Measurements from ENCODE around the gene C2CD2. TPM values are rescaled to one million over a fixed set of nuclear protein-coding genes. Genes with fewer than 3 reads are reported as not detected.

Gene C2CD2
- total RNA-seq, 1 donor from 2014 or later, result 18.1 TPM

- H3K36me3 Mint-ChIP-seq (ENCODE audit: low read depth), result no peaks in the 10 kb centered on the region
- TF ChIP-seq, protein P1, sequence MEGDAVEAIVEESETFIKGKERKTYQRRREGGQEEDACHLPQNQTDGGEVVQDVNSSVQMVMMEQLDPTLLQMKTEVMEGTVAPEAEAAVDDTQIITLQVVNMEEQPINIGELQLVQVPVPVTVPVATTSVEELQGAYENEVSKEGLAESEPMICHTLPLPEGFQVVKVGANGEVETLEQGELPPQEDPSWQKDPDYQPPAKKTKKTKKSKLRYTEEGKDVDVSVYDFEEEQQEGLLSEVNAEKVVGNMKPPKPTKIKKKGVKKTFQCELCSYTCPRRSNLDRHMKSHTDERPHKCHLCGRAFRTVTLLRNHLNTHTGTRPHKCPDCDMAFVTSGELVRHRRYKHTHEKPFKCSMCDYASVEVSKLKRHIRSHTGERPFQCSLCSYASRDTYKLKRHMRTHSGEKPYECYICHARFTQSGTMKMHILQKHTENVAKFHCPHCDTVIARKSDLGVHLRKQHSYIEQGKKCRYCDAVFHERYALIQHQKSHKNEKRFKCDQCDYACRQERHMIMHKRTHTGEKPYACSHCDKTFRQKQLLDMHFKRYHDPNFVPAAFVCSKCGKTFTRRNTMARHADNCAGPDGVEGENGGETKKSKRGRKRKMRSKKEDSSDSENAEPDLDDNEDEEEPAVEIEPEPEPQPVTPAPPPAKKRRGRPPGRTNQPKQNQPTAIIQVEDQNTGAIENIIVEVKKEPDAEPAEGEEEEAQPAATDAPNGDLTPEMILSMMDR (IDR thresholded peaks at IDR 0.05), result no peak
- H3K9me3 Mint-ChIP-seq (ENCODE audit: low read depth), result no peaks in the 10 kb centered on the region
- peaks cover 6% of the 10 kb centered on the region for H3K27me3 Mint-ChIP-seq (ENCODE audit: low read depth)
- H3K27ac Mint-ChIP-seq (ENCODE audit: unreplicated experiment), result no peak overlapping the region
- H3K4me1 Mint-ChIP-seq (ENCODE audit: low read depth), result peaks cover 1% of the 10 kb centered on the region
- DNase-seq (ENCODE audit: low spot score), result peak; percentile 83
- H3K4me3 Mint-ChIP-seq (ENCODE audit: unreplicated experiment), result no peak overlapping the region
Measured at GRCh38 chr21:41970751-41971653, 17.2 kb upstream of the C2CD2 start.

GRCh38 chr21:41970106-41970391, 16.2 kb upstream of the C2CD2 start:
- Mint-ChIP-seq H3K27me3 (ENCODE audit: low read depth) (peaks cover 8% of the 10 kb centered on the region), H3K4me1 (ENCODE audit: low read depth) (peaks cover 5% of the 10 kb centered on the region)

DNA sequence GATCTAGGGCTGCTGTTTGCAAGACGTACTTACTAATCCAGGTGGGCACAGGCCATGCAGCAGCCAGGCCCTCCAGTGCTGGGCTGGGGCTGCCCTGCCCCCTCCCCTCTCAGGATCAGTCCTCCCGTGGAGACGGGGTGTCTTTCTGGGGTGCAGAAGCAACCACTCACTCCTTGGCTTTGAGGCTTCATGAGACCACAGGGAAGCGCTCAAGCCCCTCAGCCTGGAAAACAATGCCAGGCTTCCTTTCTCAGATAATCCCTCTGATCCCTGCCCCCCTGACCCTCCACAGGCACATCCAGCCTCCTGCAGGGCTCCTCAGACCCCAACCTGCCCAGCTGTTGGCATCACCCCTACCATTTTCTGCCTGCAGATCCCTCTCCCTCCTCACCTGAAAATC, 13.9 kb upstream of the C2CD2 start:
- Mint-ChIP-seq H3K27ac (ENCODE audit: unreplicated experiment) (no peak overlapping the region), H3K4me3 (ENCODE audit: unreplicated experiment) (no peak overlapping the region), H3K36me3 (ENCODE audit: low read depth) (no peaks in the 10 kb centered on the region), H3K27me3 (ENCODE audit: low read depth) (peaks cover 13% of the 10 kb centered on the region), H3K9me3 (ENCODE audit: low read depth) (no peaks in the 10 kb centered on the region), H3K4me1 (ENCODE audit: low read depth) (peaks cover 5% of the 10 kb centered on the region)
- peak; percentile 68 for DNase-seq (ENCODE audit: low spot score)
- TF ChIP-seq, protein P1 (IDR thresholded peaks at IDR 0.05), result no peak

More at GRCh38 chr21:41970106-41970391, 16.2 kb upstream of the C2CD2 start:
- Mint-ChIP-seq H3K9me3 (ENCODE audit: low read depth) (no peaks in the 10 kb centered on the region), H3K27ac (ENCODE audit: unreplicated experiment) (no peak overlapping the region), H3K36me3 (ENCODE audit: low read depth) (no peaks in the 10 kb centered on the region), H3K4me3 (ENCODE audit: unreplicated experiment) (no peak overlapping the region)
- peak; percentile 44 for DNase-seq (ENCODE audit: low spot score)
- TF ChIP-seq, protein P1 (IDR thresholded peaks at IDR 0.05), result no peak

DNA sequence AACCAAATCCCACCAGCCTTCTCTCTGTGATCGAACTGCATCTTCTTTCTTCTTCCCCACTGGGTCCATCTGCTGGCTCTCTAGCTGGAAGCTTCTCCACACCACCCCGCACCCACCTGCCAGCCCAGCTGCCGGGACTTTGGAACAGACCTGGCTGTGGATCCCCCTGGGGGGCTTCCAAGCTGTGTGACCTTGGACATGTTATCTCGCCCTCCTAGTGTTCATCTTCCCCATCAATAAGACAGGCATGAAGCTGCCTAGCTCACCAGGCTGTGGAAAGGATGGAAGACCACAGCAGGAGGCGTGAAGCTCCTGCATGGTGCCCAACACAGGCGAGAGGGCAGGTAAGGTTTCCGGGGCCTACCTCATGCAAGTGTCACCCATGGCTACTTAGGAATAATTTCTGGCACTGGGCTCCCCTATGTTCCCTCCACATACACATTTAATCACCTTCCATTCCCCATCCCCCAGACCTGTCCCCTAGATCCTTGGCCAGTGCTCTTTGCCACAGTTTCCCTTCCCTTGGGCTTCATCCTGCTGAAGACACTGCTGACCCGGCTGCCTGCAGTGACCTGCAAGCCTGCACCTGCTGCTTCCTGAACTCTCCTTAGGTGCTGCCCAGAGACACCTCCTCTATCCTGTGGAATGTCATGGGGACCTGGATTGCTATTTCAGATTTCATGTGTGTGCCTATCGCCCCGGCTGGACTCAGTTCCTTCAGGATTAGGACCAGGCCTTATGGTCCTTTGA, 13.2 kb upstream of the C2CD2 start:
- peak; percentile 52 for DNase-seq (ENCODE audit: low spot score)

More for the DNA sequence above, 13.2 kb upstream of the C2CD2 start:
- H3K27ac Mint-ChIP-seq (ENCODE audit: unreplicated experiment), result no peak overlapping the region
- no peaks in the 10 kb centered on the region for H3K36me3 Mint-ChIP-seq (ENCODE audit: low read depth)
- H3K4me3 Mint-ChIP-seq (ENCODE audit: unreplicated experiment), result no peak overlapping the region
- H3K9me3 Mint-ChIP-seq (ENCODE audit: low read depth), result no peaks in the 10 kb centered on the region
- H3K4me1 Mint-ChIP-seq (ENCODE audit: low read depth), result peaks cover 5% of the 10 kb centered on the region
- TF ChIP-seq, protein P1 (IDR thresholded peaks at IDR 0.05), result no peak
- H3K27me3 Mint-ChIP-seq (ENCODE audit: low read depth), result peaks cover 13% of the 10 kb centered on the region

All from chondrocyte (in vitro differentiated cells).